ENCODE data around the gene TRMT1L.

Gene TRMT1L

GRCh38 chr1:185111873-185112272, 44.9 kb downstream of the TRMT1L start:
- no peaks in the 10 kb centered on the region for H3K27me3 ChIP-seq (ENCODE audit: control insufficient read depth, insufficient read depth, low read length)
- H3K4me3 ChIP-seq (ENCODE audit: low read length): no peak overlapping the region
- H3K4me1 ChIP-seq (ENCODE audit: control insufficient read depth, insufficient read depth, low read length): no peaks in the 10 kb centered on the region
- no peaks in the 10 kb centered on the region for H3K9me3 ChIP-seq (replicated peaks; ENCODE audit: low read length)
- no peak overlapping the region for H3K4me2 ChIP-seq (ENCODE audit: low read length)
- no peak overlapping the region for H3K9ac ChIP-seq (ENCODE audit: low read depth, low read length)
- no peaks in the 10 kb centered on the region for H3K36me3 ChIP-seq (ENCODE audit: insufficient read depth, low read length)

GRCh38 chr1:185110145-185110544, 46.6 kb downstream of the TRMT1L start:
- Histone ChIP-seq H3K27me3 (ENCODE audit: control insufficient read depth, insufficient read depth, low read length) (no peaks in the 10 kb centered on the region), H3K9me3 (replicated peaks; ENCODE audit: low read length) (no peaks in the 10 kb centered on the region), H3K36me3 (ENCODE audit: insufficient read depth, low read length) (no peaks in the 10 kb centered on the region), H3K9ac (ENCODE audit: low read depth, low read length) (no peak overlapping the region), H3K4me1 (ENCODE audit: control insufficient read depth, insufficient read depth, low read length) (no peaks in the 10 kb centered on the region), H3K4me3 (ENCODE audit: low read length) (no peak overlapping the region), H3K4me2 (ENCODE audit: low read length) (no peak overlapping the region)

- no peaks in the 10 kb centered on the region for H3K9me3 ChIP-seq (replicated peaks; ENCODE audit: low read length)
Measured at GRCh38 chr1:185108321-185108720, 48.4 kb downstream of the TRMT1L start.

GRCh38 chr1:185105121-185105520, 51.6 kb downstream of the TRMT1L start:
- no peaks in the 10 kb centered on the region for H3K27me3 ChIP-seq (ENCODE audit: control insufficient read depth, insufficient read depth, low read length)
- no peak overlapping the region for H3K4me3 ChIP-seq (ENCODE audit: low read length)
- no peak overlapping the region for H3K4me2 ChIP-seq (ENCODE audit: low read length)
- peaks cover 2% of the 10 kb centered on the region for H3K36me3 ChIP-seq (ENCODE audit: insufficient read depth, low read length)
- no peaks in the 10 kb centered on the region for H3K9me3 ChIP-seq (replicated peaks; ENCODE audit: low read length)
- no peaks in the 10 kb centered on the region for H3K4me1 ChIP-seq (ENCODE audit: control insufficient read depth, insufficient read depth, low read length)
- H3K9ac ChIP-seq (ENCODE audit: low read depth, low read length): no peak overlapping the region

More at GRCh38 chr1:185108321-185108720, 48.4 kb downstream of the TRMT1L start:
- H3K4me3 ChIP-seq (ENCODE audit: low read length): no peak overlapping the region
- H3K27me3 ChIP-seq (ENCODE audit: control insufficient read depth, insufficient read depth, low read length): no peaks in the 10 kb centered on the region
- no peak overlapping the region for H3K4me2 ChIP-seq (ENCODE audit: low read length)
- no peaks in the 10 kb centered on the region for H3K36me3 ChIP-seq (ENCODE audit: insufficient read depth, low read length)
- H3K9ac ChIP-seq (ENCODE audit: low read depth, low read length): no peak overlapping the region
- no peaks in the 10 kb centered on the region for H3K4me1 ChIP-seq (ENCODE audit: control insufficient read depth, insufficient read depth, low read length)

- Histone ChIP-seq H3K4me2 (ENCODE audit: low read length) (no peak overlapping the region), H3K36me3 (ENCODE audit: insufficient read depth, low read length) (peaks cover 7% of the 10 kb centered on the region), H3K4me1 (ENCODE audit: control insufficient read depth, insufficient read depth, low read length) (no peaks in the 10 kb centered on the region), H3K9me3 (replicated peaks; ENCODE audit: low read length) (no peaks in the 10 kb centered on the region), H3K27me3 (ENCODE audit: control insufficient read depth, insufficient read depth, low read length) (no peaks in the 10 kb centered on the region), H3K4me3 (ENCODE audit: low read length) (no peak overlapping the region), H3K9ac (ENCODE audit: low read depth, low read length) (no peak overlapping the region)
Measured at GRCh38 chr1:185104083-185104482, 52.7 kb downstream of the TRMT1L start.

- H3K9me3 ChIP-seq (replicated peaks; ENCODE audit: low read length): no peaks in the 10 kb centered on the region
- H3K4me1 ChIP-seq (ENCODE audit: control insufficient read depth, insufficient read depth, low read length): peaks cover 3% of the 10 kb centered on the region
- no peak overlapping the region for H3K4me3 ChIP-seq (ENCODE audit: low read length)
- H3K36me3 ChIP-seq (ENCODE audit: insufficient read depth, low read length): peaks cover 17% of the 10 kb centered on the region
- H3K9ac ChIP-seq (ENCODE audit: low read depth, low read length): no peak overlapping the region
- no peaks in the 10 kb centered on the region for H3K27me3 ChIP-seq (ENCODE audit: control insufficient read depth, insufficient read depth, low read length)
- no peak overlapping the region for H3K4me2 ChIP-seq (ENCODE audit: low read length)
Measured at GRCh38 chr1:185096531-185096930, 60.2 kb downstream of the TRMT1L start.

- H3K36me3 ChIP-seq (ENCODE audit: insufficient read depth, low read length): peaks cover 12% of the 10 kb centered on the region
Measured at GRCh38 chr1:185094761-185095160, 62.0 kb downstream of the TRMT1L start.

GRCh38 chr1:185091480-185091879, 65.3 kb downstream of the TRMT1L start:
- Histone ChIP-seq H3K4me3 (ENCODE audit: low read length) (no peak overlapping the region), H3K4me2 (ENCODE audit: low read length) (no peak overlapping the region), H3K27me3 (ENCODE audit: control insufficient read depth, insufficient read depth, low read length) (no peaks in the 10 kb centered on the region), H3K4me1 (ENCODE audit: control insufficient read depth, insufficient read depth, low read length) (peaks cover 3% of the 10 kb centered on the region), H3K9me3 (replicated peaks; ENCODE audit: low read length) (no peaks in the 10 kb centered on the region), H3K36me3 (ENCODE audit: insufficient read depth, low read length) (peaks cover 8% of the 10 kb centered on the region), H3K9ac (ENCODE audit: low read depth, low read length) (no peak overlapping the region)

More at GRCh38 chr1:185094761-185095160, 62.0 kb downstream of the TRMT1L start:
- Histone ChIP-seq H3K4me1 (ENCODE audit: control insufficient read depth, insufficient read depth, low read length) (peaks cover 3% of the 10 kb centered on the region), H3K9me3 (replicated peaks; ENCODE audit: low read length) (no peaks in the 10 kb centered on the region), H3K4me3 (ENCODE audit: low read length) (no peak overlapping the region), H3K9ac (ENCODE audit: low read depth, low read length) (no peak overlapping the region), H3K4me2 (ENCODE audit: low read length) (no peak overlapping the region), H3K27me3 (ENCODE audit: control insufficient read depth, insufficient read depth, low read length) (no peaks in the 10 kb centered on the region)

GRCh38 chr1:185087746-185088145, 69.0 kb downstream of the TRMT1L start:
- Histone ChIP-seq H3K36me3 (ENCODE audit: insufficient read depth, low read length) (no peaks in the 10 kb centered on the region), H3K4me1 (ENCODE audit: control insufficient read depth, insufficient read depth, low read length) (no peaks in the 10 kb centered on the region), H3K27me3 (ENCODE audit: control insufficient read depth, insufficient read depth, low read length) (no peaks in the 10 kb centered on the region), H3K9ac (ENCODE audit: low read depth, low read length) (no peak overlapping the region), H3K9me3 (replicated peaks; ENCODE audit: low read length) (no peaks in the 10 kb centered on the region), H3K4me3 (ENCODE audit: low read length) (no peak overlapping the region), H3K4me2 (ENCODE audit: low read length) (no peak overlapping the region)

GRCh38 chr1:185087101-185087500, 69.7 kb downstream of the TRMT1L start:
- no peaks in the 10 kb centered on the region for H3K4me1 ChIP-seq (ENCODE audit: control insufficient read depth, insufficient read depth, low read length)
- H3K4me2 ChIP-seq (ENCODE audit: low read length): no peak overlapping the region
- no peaks in the 10 kb centered on the region for H3K9me3 ChIP-seq (replicated peaks; ENCODE audit: low read length)
- no peak overlapping the region for H3K4me3 ChIP-seq (ENCODE audit: low read length)
- no peaks in the 10 kb centered on the region for H3K36me3 ChIP-seq (ENCODE audit: insufficient read depth, low read length)
- no peak overlapping the region for H3K9ac ChIP-seq (ENCODE audit: low read depth, low read length)
- H3K27me3 ChIP-seq (ENCODE audit: control insufficient read depth, insufficient read depth, low read length): no peaks in the 10 kb centered on the region

GRCh38 chr1:185083818-185084217, 72.9 kb downstream of the TRMT1L start:
- no peaks in the 10 kb centered on the region for H3K9me3 ChIP-seq (replicated peaks; ENCODE audit: low read length)
- H3K27me3 ChIP-seq (ENCODE audit: control insufficient read depth, insufficient read depth, low read length): no peaks in the 10 kb centered on the region
- no peaks in the 10 kb centered on the region for H3K36me3 ChIP-seq (ENCODE audit: insufficient read depth, low read length)
- no peak overlapping the region for H3K4me2 ChIP-seq (ENCODE audit: low read length)
- H3K4me1 ChIP-seq (ENCODE audit: control insufficient read depth, insufficient read depth, low read length): no peaks in the 10 kb centered on the region
- no peak overlapping the region for H3K9ac ChIP-seq (ENCODE audit: low read depth, low read length)
- H3K4me3 ChIP-seq (ENCODE audit: low read length): no peak overlapping the region

- H3K9ac ChIP-seq (ENCODE audit: low read depth, low read length): no peak overlapping the region
- no peaks in the 10 kb centered on the region for H3K27me3 ChIP-seq (ENCODE audit: control insufficient read depth, insufficient read depth, low read length)
- no peak overlapping the region for H3K4me3 ChIP-seq (ENCODE audit: low read length)
- H3K4me1 ChIP-seq (ENCODE audit: control insufficient read depth, insufficient read depth, low read length): no peaks in the 10 kb centered on the region
- no peak overlapping the region for H3K4me2 ChIP-seq (ENCODE audit: low read length)
- no peaks in the 10 kb centered on the region for H3K36me3 ChIP-seq (ENCODE audit: insufficient read depth, low read length)
- H3K9me3 ChIP-seq (replicated peaks; ENCODE audit: low read length): no peaks in the 10 kb centered on the region
Measured at GRCh38 chr1:185080422-185080821, 76.3 kb downstream of the TRMT1L start.
